ENCODE results near the gene FBXW12. TPM values are rescaled to one million over a fixed set of nuclear protein-coding genes. Genes with fewer than 3 reads are reported as not detected.

The FBXW12 gene
- total RNA-seq, 1 experiment from 2014 or later = not detected

- Histone ChIP-seq H3K27ac (no peak overlapping the region), H3K27me3 (replicated peaks) (no peaks in the 10 kb centered on the region), H3K36me3 (no peaks in the 10 kb centered on the region), H3K4me1 (replicated peaks) (0 out of 2 replicates have a peak, but pooled peaks cover 1% of the 10 kb centered on the region), H3K9me3 (replicated peaks) (no peaks in the 10 kb centered on the region), H3K4me3 (no peak overlapping the region)
- peak in 1 of 2 experiments; percentile 36 for DNase-seq (ENCODE audit: low read depth in 1 of 2, low spot score in 2 of 2)
Measured at GRCh38 chr3:48407542-48408099, 35.6 kb downstream of the FBXW12 start.

- Histone ChIP-seq H3K4me1 (replicated peaks) (no peaks in the 10 kb centered on the region), H3K9me3 (replicated peaks) (no peaks in the 10 kb centered on the region), H3K4me3 (no peak overlapping the region), H3K27ac (no peak overlapping the region), H3K27me3 (replicated peaks) (no peaks in the 10 kb centered on the region), H3K36me3 (no peaks in the 10 kb centered on the region)
- peak in 1 of 2 experiments; percentile 32 for DNase-seq (ENCODE audit: low read depth in 1 of 2, low spot score in 2 of 2)
Measured at GRCh38 chr3:48408823-48409281, 36.8 kb downstream of the FBXW12 start.

- Histone ChIP-seq H3K27ac (no peak overlapping the region), H3K27me3 (replicated peaks) (no peaks in the 10 kb centered on the region), H3K9me3 (replicated peaks) (no peaks in the 10 kb centered on the region), H3K4me3 (no peak overlapping the region), H3K4me1 (replicated peaks) (no peaks in the 10 kb centered on the region), H3K36me3 (no peaks in the 10 kb centered on the region)
- DNase-seq (ENCODE audit: low read depth in 1 of 2, low spot score in 2 of 2) = peak in 1 of 2 experiments; percentile 31
Measured at GRCh38 chr3:48409291-48410201, 37.5 kb downstream of the FBXW12 start.

GRCh38 chr3:48410205-48411040, 38.4 kb downstream of the FBXW12 start:
- H3K4me1 ChIP-seq (replicated peaks) = no peaks in the 10 kb centered on the region
- no peaks in the 10 kb centered on the region for H3K9me3 ChIP-seq (replicated peaks)
- peak in 1 of 2 experiments; percentile 28 for DNase-seq (ENCODE audit: low read depth in 1 of 2, low spot score in 2 of 2)
- no peaks in the 10 kb centered on the region for H3K27me3 ChIP-seq (replicated peaks)
- no peak overlapping the region for H3K4me3 ChIP-seq
- H3K27ac ChIP-seq = no peak overlapping the region
- no peaks in the 10 kb centered on the region for H3K36me3 ChIP-seq

GRCh38 chr3:48411041-48411588, 39.1 kb downstream of the FBXW12 start:
- Histone ChIP-seq H3K36me3 (no peaks in the 10 kb centered on the region), H3K9me3 (replicated peaks) (no peaks in the 10 kb centered on the region), H3K4me1 (replicated peaks) (no peaks in the 10 kb centered on the region), H3K4me3 (no peak overlapping the region), H3K27me3 (replicated peaks) (no peaks in the 10 kb centered on the region), H3K27ac (no peak overlapping the region)
- DNase-seq (ENCODE audit: low read depth in 1 of 2, low spot score in 2 of 2) = no peak

GRCh38 chr3:48411606-48412374, 39.8 kb downstream of the FBXW12 start:
- Histone ChIP-seq H3K27me3 (replicated peaks) (no peaks in the 10 kb centered on the region), H3K4me3 (no peak overlapping the region), H3K27ac (no peak overlapping the region), H3K9me3 (replicated peaks) (no peaks in the 10 kb centered on the region), H3K36me3 (no peaks in the 10 kb centered on the region), H3K4me1 (replicated peaks) (no peaks in the 10 kb centered on the region)
- no peak for DNase-seq (ENCODE audit: low read depth in 1 of 2, low spot score in 2 of 2)

GRCh38 chr3:48412375-48413001, 40.5 kb downstream of the FBXW12 start:
- no peak for DNase-seq (ENCODE audit: low read depth in 1 of 2, low spot score in 2 of 2)
- Histone ChIP-seq H3K9me3 (replicated peaks) (no peaks in the 10 kb centered on the region), H3K27ac (no peak overlapping the region), H3K4me1 (replicated peaks) (no peaks in the 10 kb centered on the region), H3K27me3 (replicated peaks) (no peaks in the 10 kb centered on the region), H3K36me3 (no peaks in the 10 kb centered on the region), H3K4me3 (no peak overlapping the region)

GRCh38 chr3:48413086-48413485, 41.1 kb downstream of the FBXW12 start:
- no peak for DNase-seq (ENCODE audit: low read depth in 1 of 2, low spot score in 2 of 2)
- Histone ChIP-seq H3K27me3 (replicated peaks) (no peaks in the 10 kb centered on the region), H3K9me3 (replicated peaks) (no peaks in the 10 kb centered on the region), H3K4me3 (no peak overlapping the region), H3K4me1 (replicated peaks) (no peaks in the 10 kb centered on the region), H3K36me3 (no peaks in the 10 kb centered on the region), H3K27ac (no peak overlapping the region)

- DNase-seq (ENCODE audit: low read depth in 1 of 2, low spot score in 2 of 2) = no peak
- H3K27me3 ChIP-seq (replicated peaks) = no peaks in the 10 kb centered on the region
- H3K9me3 ChIP-seq (replicated peaks) = no peaks in the 10 kb centered on the region
- no peak overlapping the region for H3K27ac ChIP-seq
- H3K4me3 ChIP-seq = no peak overlapping the region
- no peaks in the 10 kb centered on the region for H3K36me3 ChIP-seq
- H3K4me1 ChIP-seq (replicated peaks) = no peaks in the 10 kb centered on the region
Measured at GRCh38 chr3:48413611-48414010, 41.6 kb downstream of the FBXW12 start.

- Histone ChIP-seq H3K9me3 (replicated peaks) (no peaks in the 10 kb centered on the region), H3K36me3 (no peaks in the 10 kb centered on the region)
Measured at GRCh38 chr3:48414376-48415250, 42.6 kb downstream of the FBXW12 start.

GRCh38 chr3:48415251-48415953, 43.4 kb downstream of the FBXW12 start:
- DNase-seq (ENCODE audit: low read depth in 1 of 2, low spot score in 2 of 2) = no peak
- Histone ChIP-seq H3K4me1 (replicated peaks) (no peaks in the 10 kb centered on the region), H3K27me3 (replicated peaks) (no peaks in the 10 kb centered on the region), H3K4me3 (no peak overlapping the region), H3K27ac (no peak overlapping the region), H3K9me3 (replicated peaks) (no peaks in the 10 kb centered on the region), H3K36me3 (no peaks in the 10 kb centered on the region)

More at GRCh38 chr3:48414376-48415250, 42.6 kb downstream of the FBXW12 start:
- H3K27ac ChIP-seq = no peak overlapping the region
- no peak overlapping the region for H3K4me3 ChIP-seq
- H3K27me3 ChIP-seq (replicated peaks) = no peaks in the 10 kb centered on the region
- no peak for DNase-seq (ENCODE audit: low read depth in 1 of 2, low spot score in 2 of 2)
- H3K4me1 ChIP-seq (replicated peaks) = no peaks in the 10 kb centered on the region
